DMS153 treated with DMSO at 0.1 percent for 48 hours (cell line): ENCODE results near the gene TAC4.

Experiments used
- DNase-seq: peaks from one replicate; lab custom pipeline; 2025; ENCODE audit not compliant: unreplicated experiment; lab: John Stamatoyannopoulos, UW

TAC4 gene

GRCh38 chr17:49873466-49873865 lies 25.6 kb upstream of the TAC4 start:
- peak; percentile 54 for DNase-seq

GRCh38 chr17:49872754-49873377 lies 25.0 kb upstream of the TAC4 start:
- no peak for DNase-seq

- no peak for DNase-seq
Observed at GRCh38 chr17:49871211-49871610, 23.3 kb upstream of the TAC4 start.

GRCh38 chr17:49870298-49870697 lies 22.4 kb upstream of the TAC4 start:
- no peak for DNase-seq

GRCh38 chr17:49869038-49869374 lies 21.1 kb upstream of the TAC4 start:
- no peak for DNase-seq

- no peak for DNase-seq
Observed at GRCh38 chr17:49866882-49867413, 19.1 kb upstream of the TAC4 start.

GRCh38 chr17:49866019-49866380 lies 18.1 kb upstream of the TAC4 start:
- DNase-seq: no peak

GRCh38 chr17:49862781-49863331 lies 15.0 kb upstream of the TAC4 start:
- DNase-seq: no peak

- peak; percentile 41 for DNase-seq
Observed at GRCh38 chr17:49861150-49861884, 13.4 kb upstream of the TAC4 start.

GRCh38 chr17:49859991-49860953 lies 12.4 kb upstream of the TAC4 start:
- no peak for DNase-seq

- DNase-seq: no peak
Observed at GRCh38 chr17:49858796-49859195, 10.9 kb upstream of the TAC4 start.

GRCh38 chr17:49854126-49854525 lies 6.3 kb upstream of the TAC4 start:
- no peak for DNase-seq

GRCh38 chr17:49853470-49854015 lies 5.7 kb upstream of the TAC4 start:
- DNase-seq: no peak

- DNase-seq: no peak
Observed at GRCh38 chr17:49851387-49852291, 3.8 kb upstream of the TAC4 start.

GRCh38 chr17:49850772-49851386 lies 3.0 kb upstream of the TAC4 start:
- DNase-seq: no peak

- no peak for DNase-seq
Observed at GRCh38 chr17:49850218-49850610, 2.3 kb upstream of the TAC4 start.

GRCh38 chr17:49848739-49849138 lies 870 bp upstream of the TAC4 start:
- no peak for DNase-seq

- no peak for DNase-seq
Observed at GRCh38 chr17:49846938-49847712, 744 bp downstream of the TAC4 start.

- DNase-seq: no peak
Observed at GRCh38 chr17:49845321-49845720, 2.5 kb downstream of the TAC4 start.
